NB4 (cell line): ENCODE data around the gene XXYLT1.

ENCODE experiments used
- MAX ChIP-seq: IDR thresholded peaks from 2 replicates; pipeline ENCODE4 v1.6.1; 2011; ENCODE audit warnings: low read depth, low read length
- POLR2A ChIP-seq: IDR thresholded peaks from 2 replicates; pipeline ENCODE4 v1.6.1; 2011; ENCODE audit warnings: mild to moderate bottlenecking; ENCODE audit not compliant: insufficient read length; ENCODE audit errors: extremely low read depth
- TF ChIP-seq, protein P1 (sequence below): IDR thresholded peaks from one replicate; pipeline ENCODE4 v1.5.1; 2012; ENCODE audit warnings: low read depth, low read length

DNA sequence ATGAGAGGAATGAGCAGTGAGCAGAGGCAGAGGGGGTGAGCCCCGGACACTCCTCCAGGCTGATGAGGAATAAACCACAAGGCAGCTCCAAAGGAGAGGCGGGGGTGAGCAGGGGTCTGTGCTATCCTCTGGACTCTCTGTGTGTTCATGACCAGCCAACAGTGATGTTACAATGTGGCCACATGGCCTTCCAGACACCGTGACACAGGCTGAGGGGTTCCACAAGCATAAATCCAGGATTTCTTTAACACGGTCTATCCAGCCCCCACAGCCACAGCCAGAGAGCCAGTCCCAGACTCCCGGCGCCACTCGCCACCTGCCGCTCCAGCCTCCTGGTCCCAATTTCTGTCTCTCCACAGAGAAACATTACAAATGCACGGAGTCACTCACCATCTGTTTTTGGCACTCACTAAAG is 24.4 kb downstream of the XXYLT1 start:
- TF ChIP-seq, protein P1, sequence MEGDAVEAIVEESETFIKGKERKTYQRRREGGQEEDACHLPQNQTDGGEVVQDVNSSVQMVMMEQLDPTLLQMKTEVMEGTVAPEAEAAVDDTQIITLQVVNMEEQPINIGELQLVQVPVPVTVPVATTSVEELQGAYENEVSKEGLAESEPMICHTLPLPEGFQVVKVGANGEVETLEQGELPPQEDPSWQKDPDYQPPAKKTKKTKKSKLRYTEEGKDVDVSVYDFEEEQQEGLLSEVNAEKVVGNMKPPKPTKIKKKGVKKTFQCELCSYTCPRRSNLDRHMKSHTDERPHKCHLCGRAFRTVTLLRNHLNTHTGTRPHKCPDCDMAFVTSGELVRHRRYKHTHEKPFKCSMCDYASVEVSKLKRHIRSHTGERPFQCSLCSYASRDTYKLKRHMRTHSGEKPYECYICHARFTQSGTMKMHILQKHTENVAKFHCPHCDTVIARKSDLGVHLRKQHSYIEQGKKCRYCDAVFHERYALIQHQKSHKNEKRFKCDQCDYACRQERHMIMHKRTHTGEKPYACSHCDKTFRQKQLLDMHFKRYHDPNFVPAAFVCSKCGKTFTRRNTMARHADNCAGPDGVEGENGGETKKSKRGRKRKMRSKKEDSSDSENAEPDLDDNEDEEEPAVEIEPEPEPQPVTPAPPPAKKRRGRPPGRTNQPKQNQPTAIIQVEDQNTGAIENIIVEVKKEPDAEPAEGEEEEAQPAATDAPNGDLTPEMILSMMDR = no peak
- TF ChIP-seq POLR2A (no peak), MAX (no peak)
